ENCODE data around the gene MORN5.
A peak's percentile ranks its signal among the peaks of the same experiment; 100 is the strongest.

The MORN5 gene

DNA sequence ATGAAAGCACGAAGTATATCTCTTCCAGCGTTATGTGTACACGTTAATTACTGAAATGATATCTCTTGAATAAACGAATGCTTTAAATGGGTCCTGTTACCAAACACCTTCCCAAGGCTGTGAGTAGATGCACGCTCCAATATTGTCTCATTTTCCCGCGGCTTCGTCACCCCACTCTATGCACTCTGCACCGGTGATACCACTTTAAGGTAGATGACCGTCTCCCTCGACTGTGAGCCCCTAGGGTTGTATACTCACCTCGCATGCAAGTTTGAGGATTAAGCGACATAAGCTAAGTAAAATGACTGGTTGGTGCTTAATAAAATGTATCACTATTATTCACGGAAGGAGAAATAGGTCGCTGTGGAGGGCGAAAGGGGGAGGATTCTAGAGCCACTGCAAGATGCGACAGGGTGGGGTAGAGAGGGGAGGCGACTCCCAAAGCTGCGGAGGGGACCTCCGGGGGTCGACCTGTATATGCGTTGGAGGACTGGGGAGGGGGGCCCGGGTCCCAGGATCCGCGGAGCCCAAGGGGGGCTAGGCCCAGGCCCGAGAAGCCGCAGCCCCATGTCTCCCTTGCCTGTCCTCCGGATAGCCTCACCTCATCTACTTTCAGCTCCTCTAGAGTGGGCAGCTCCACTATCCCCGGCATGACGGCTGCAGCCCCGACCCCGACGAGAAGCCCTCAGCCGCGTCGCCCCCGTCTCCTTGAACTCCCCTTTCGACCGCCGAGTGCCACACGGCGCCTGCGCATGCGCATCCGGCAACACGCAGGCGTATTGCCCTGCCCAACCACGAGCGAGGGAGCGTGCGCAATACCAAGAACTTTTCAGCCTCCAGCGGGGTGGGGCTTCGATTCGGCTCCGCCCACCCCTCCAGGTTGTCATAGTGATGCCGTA is at the start of gene MORN5, which contains the start of gene NDUFA8:
Gene MORN5 (plus strand): TSS at position 883 of the 899 bp plus-strand sequence. CDS start 65 bp downstream, outside the sequence.
Gene NDUFA8 (minus strand): TSS at position 754 of the 899 bp plus-strand sequence. CDS start 102 bp downstream, at position 652.
- TF ChIP-seq, protein P1, sequence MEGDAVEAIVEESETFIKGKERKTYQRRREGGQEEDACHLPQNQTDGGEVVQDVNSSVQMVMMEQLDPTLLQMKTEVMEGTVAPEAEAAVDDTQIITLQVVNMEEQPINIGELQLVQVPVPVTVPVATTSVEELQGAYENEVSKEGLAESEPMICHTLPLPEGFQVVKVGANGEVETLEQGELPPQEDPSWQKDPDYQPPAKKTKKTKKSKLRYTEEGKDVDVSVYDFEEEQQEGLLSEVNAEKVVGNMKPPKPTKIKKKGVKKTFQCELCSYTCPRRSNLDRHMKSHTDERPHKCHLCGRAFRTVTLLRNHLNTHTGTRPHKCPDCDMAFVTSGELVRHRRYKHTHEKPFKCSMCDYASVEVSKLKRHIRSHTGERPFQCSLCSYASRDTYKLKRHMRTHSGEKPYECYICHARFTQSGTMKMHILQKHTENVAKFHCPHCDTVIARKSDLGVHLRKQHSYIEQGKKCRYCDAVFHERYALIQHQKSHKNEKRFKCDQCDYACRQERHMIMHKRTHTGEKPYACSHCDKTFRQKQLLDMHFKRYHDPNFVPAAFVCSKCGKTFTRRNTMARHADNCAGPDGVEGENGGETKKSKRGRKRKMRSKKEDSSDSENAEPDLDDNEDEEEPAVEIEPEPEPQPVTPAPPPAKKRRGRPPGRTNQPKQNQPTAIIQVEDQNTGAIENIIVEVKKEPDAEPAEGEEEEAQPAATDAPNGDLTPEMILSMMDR (IDR thresholded peaks at IDR 0.05; ENCODE audit: low read depth, low read length), result no peak

DNA sequence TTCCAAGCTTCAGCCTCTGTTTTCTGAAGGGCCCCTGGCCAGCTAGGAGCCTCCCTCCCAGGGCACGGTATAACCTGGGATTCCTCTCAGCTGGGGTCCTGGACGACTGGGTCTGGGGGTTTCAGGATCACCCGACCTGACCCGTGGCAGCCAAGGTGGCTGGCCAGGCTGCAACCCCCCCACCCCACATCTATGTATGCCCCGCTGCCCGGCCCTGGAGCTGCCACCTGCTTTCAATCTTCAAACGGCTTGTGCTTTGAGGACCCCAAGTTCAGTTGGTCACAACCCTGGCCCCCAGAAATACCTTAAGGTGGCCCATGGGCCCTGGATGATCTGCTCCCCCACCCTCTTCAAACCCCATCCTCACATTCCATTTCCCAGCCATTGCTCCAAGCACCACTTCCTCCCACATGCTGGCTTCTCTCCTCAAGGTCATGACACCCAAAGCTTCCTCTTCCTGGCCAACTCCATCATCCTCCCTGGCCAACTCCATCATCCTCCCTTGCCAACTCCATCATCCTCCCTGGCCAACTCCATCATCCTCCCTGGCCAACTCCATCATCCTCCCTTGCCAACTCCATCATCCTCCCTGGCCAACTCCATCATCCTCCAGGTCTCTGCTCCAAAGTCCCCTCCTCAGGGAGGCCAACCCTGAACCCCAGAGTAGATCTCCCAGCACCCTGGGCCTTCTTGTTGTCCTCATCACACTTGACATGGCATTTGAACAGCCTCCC is 49.4 kb upstream of the MORN5 start:
- TF ChIP-seq, protein P1 (IDR thresholded peaks at IDR 0.05; ENCODE audit: low read depth, low read length), result no peak
- no peak for DNase-seq (ENCODE audit: extremely low read depth, low read depth)

More for the DNA sequence above, at the start of gene MORN5, which contains the start of gene NDUFA8:
- peak; percentile 91 for DNase-seq (ENCODE audit: extremely low read depth, low read depth)

DNA sequence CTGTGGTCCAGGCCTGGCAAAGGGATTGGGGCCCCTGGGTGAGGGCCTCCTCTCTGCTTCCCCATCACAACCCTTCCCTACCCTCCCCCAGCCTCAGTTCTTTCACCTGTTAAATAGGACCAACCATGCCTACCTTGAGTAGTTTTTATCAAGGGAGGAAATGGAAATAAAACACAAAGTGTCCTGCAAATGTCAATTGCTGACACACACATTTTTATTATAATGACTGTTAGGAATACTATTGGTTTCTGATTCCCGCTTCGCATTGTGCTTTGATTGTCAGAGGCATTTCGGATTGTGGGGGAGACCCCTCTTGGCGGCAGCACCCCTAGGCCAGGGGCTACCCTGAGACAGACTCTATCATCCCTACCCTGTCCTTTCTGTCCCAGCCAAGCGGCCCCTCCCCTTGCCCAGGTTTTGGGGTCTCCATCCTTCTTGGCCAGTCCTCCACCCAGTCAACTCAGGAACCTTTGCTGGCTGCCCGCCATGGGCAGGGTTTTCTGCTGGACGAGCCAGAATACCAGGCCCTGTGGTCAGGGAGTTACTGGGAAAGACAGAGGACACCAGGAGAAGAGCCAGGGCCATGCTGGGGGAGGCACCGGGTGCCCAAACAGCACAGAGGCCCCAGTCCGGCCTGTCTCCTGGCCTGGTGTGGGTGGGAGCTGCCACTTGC is 48.2 kb upstream of the MORN5 start:
- TF ChIP-seq, protein P1 (IDR thresholded peaks at IDR 0.05; ENCODE audit: low read depth, low read length), result no peak

DNA sequence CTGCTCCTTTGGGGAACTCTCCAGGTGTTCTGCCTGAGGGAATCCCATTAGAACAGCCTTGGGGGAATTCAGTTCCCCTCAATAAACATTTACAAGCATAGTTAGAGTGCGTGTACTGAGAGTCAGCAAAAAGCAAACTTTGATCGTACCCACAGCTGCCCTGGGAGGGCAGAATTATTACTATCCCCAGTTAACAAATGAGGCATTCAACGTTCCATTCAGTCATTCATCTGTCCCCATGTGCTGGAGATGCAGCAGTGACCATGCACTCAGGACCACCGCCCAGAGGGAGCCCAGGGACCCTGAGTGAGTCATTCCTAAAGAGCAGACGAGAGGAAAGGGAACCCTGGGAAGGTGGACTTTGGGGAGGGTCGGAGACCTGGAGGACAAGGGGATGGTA is 47.5 kb upstream of the MORN5 start:
- no peak for DNase-seq (ENCODE audit: extremely low read depth, low read depth)
- TF ChIP-seq, protein P1 (IDR thresholded peaks at IDR 0.05; ENCODE audit: low read depth, low read length), result no peak

More for the DNA sequence above, 48.2 kb upstream of the MORN5 start:
- DNase-seq (ENCODE audit: extremely low read depth, low read depth), result no peak

DNA sequence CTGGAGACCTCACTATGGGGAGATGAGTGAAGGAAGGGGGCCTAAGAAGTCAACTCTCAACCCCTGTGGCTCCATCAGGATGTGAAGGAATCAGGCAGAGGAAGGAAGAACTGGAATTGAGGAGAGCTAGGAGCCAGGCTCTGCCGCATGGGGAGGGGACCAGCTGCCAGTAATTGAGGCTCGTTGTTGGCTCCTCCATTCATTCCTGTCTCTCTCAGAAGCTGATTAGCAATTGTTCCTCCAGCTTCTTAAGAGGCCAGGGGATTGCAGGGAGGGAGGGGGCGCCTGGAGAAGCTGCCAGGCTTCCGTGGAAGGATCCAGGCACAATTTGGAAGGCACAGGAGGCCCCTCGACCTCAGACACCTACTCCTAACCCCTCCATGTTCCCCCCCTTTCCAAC is 46.1 kb upstream of the MORN5 start:
- TF ChIP-seq, protein P1 (IDR thresholded peaks at IDR 0.05; ENCODE audit: low read depth, low read length), result no peak
- no peak for DNase-seq (ENCODE audit: extremely low read depth, low read depth)

DNA sequence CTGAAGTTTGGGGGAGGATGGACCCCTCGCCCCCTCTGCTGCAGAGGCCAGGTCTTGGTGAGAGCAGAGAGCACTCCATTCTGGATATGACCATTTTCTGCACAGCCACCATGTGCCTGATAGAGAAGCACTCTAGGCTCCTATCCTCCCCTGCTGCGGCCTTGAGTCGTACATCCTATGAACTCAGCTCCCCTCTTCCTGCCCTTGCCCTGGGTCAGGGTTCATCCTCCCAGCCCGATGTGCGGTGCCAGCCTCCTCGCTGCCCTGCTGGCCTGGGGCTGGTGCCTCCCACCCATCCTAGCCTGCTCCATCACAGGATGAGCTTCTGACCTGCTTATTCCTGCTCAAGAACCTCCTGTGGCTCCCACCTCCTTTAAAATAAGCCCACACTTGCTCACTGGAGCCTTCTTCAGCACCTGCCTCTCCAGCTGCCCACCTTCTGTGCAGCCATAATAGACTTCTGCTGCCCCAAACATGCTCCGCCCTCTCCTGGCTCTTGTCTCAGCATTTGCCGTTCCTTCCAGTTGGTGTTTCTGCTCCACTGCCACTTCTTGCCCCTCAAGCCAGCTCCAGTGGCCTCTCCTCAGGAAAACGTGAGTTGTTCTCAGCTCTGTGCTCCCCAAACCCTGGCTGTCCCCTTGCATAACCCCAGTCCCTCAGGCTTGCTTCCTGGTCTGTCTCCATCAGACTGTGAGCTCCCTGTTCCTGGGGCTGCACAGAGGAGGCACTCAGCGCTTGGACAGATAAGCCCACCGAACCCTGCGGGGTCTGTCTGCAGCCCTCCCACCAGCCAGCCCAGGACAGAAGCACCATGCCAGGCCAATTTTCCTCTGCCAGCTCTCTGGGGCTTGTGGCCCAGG is 44.3 kb upstream of the MORN5 start:
- TF ChIP-seq, protein P1 (IDR thresholded peaks at IDR 0.05; ENCODE audit: low read depth, low read length), result no peak
- DNase-seq (ENCODE audit: extremely low read depth, low read depth), result no peak

All from AG09319 (cell line).